GM19025 (cell line): ENCODE measurements around the gene MEGF6.

Experiments
- ATAC-seq: cut with Tn5 transposase; IDR thresholded peaks from one replicate; pipeline ENCODE4 v1.9.1; 2021; ENCODE audit warnings: mild to moderate bottlenecking, low read depth, moderate library complexity; ENCODE audit not compliant: unreplicated experiment

The MEGF6 gene

GRCh38 chr1:3464649-3465025, 146.7 kb downstream of the MEGF6 start:
- no peak for ATAC-seq

- no peak for ATAC-seq
These were observed 147.2 kb downstream of the MEGF6 start for GRCh38 chr1:3463891-3464648.

- ATAC-seq, result no peak
These were observed 147.9 kb downstream of the MEGF6 start for GRCh38 chr1:3463408-3463863.

- no peak for ATAC-seq
These were observed 148.3 kb downstream of the MEGF6 start for GRCh38 chr1:3463013-3463385.

GRCh38 chr1:3462356-3463012, 148.8 kb downstream of the MEGF6 start:
- ATAC-seq, result no peak

- no peak for ATAC-seq
These were observed 149.4 kb downstream of the MEGF6 start for GRCh38 chr1:3461934-3462275.

- ATAC-seq, result no peak
These were observed 149.9 kb downstream of the MEGF6 start for GRCh38 chr1:3461238-3461933.

GRCh38 chr1:3460672-3461131, 150.6 kb downstream of the MEGF6 start:
- ATAC-seq, result no peak

- ATAC-seq, result no peak
These were observed 151.2 kb downstream of the MEGF6 start for GRCh38 chr1:3459940-3460671.

- no peak for ATAC-seq
These were observed 152.0 kb downstream of the MEGF6 start for GRCh38 chr1:3459051-3459908.

GRCh38 chr1:3457910-3458883, 153.1 kb downstream of the MEGF6 start:
- no peak for ATAC-seq

- no peak for ATAC-seq
These were observed 154.1 kb downstream of the MEGF6 start for GRCh38 chr1:3456964-3457909.

GRCh38 chr1:3456449-3456963, 154.8 kb downstream of the MEGF6 start:
- no peak for ATAC-seq

- no peak for ATAC-seq
These were observed 155.4 kb downstream of the MEGF6 start for GRCh38 chr1:3455670-3456448.

GRCh38 chr1:3454811-3455618, 156.3 kb downstream of the MEGF6 start:
- no peak for ATAC-seq
